Hematopoietic multipotent progenitor cell (in vitro differentiated cells): ENCODE data around the gene WHAMM. TPM values are rescaled to one million over a fixed set of nuclear protein-coding genes. Genes with fewer than 3 reads are reported as not detected.

Source experiments
- DNase-seq, 3 donors: peaks; one replicate each; pipeline ENCODE4 v3.0.0-alpha.2; 2011 to 2015; ENCODE audit warnings: low read depth in 2 of 3, low spot score in 2 of 3
- total RNA-seq: library from RNA; depleted of rRNA; stranded (reverse); fragments of >200 nt; gene quantifications from one replicate; pipeline ENCODE4 v1.2.3, GENCODE V29; 2012

Gene WHAMM
- total RNA-seq, 1 donor = 6.7 TPM

- peak in 2 of 3 donors; percentile 72 to 76 for DNase-seq
Observed at GRCh38 chr15:82832601-82833361, 23.4 kb downstream of the WHAMM start.

DNA sequence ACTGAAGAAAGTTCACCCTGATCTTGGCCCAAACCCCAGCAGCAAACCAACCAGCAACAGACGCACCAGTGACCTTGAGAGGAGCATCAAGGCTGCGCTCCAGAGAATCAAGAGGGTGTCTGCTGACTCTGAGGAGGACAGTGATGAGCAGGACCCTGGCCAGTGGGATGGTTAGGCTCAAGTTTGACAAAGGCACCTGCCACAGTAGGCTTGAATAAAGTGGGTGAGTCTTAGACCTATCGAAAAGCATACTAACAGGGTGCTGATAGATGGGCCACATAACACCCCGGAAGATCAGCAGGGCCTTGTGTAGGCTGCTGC lies 23.9 kb downstream of the WHAMM start:
- DNase-seq = no peak

- DNase-seq = no peak
Observed at GRCh38 chr15:82835391-82835917, 26.0 kb downstream of the WHAMM start.

DNA sequence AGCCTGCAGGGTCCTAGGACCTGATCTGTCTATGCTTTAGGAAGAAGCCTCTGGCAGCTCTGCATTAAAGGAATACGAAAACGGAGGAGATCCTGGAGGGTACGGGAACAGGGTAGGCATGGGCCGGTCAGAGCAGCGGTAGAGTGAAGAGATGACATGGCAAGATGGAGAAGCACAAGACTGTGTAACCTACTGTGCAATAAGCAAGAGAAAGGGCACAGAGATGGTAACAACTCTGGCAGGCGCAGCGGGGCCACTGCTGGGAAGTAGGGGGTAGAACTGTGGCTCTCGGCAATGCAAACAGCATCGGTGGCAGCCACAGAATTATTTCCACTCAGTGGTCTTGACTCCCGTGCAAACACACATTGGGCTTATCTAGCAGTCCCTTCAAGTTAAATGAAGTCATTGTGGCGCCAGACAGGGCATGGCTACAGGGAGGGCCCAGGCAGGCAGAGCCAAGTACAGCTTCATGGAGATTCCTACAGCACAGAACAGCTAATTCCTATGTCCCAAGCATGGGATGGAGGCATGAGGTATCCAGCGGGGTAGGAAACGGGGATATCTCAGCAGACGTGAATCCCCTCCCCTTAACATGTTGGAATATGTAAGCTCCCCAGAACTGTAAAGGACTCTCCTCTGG lies 28.8 kb downstream of the WHAMM start:
- DNase-seq = no peak

GRCh38 chr15:82839136-82839535 lies 29.7 kb downstream of the WHAMM start:
- DNase-seq = no peak

DNA sequence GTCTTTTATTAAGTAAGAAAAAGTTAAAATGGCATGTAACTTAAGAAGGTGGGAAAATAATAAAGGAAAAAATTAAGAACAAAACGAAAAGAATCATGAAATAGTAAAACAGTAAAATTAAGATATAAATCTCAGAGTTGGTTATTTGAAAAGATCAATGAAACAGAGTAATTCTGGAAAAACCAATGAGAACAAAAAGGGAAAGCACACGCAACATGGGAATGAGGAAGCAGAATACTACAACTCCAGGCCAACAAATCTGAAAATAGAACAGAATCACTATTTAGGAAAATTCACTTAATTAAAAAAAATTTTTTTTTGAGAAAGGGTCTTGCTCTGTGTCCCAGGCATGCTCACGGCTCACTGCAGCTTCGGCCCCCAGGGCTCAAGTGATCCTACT lies 30.7 kb downstream of the WHAMM start:
- DNase-seq = no peak

DNA sequence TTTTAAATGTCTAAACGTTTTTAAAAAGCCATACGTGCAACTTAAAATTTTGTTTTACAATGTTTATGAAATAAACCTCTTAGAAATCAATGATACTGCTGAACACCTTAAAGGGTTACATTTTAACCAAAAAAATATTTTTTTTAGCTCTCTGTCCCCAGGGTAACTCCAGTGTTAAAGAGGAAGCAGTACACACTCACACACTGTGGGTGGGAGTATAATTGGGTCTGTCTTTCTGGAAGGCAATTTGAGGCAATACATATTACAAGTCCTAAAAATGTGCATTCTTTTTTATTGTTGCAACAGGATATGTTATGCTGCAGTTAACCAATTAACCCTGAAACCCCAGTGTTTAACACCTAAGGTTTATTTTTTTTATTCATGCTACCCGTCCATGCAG lies 34.1 kb downstream of the WHAMM start:
- peak in 1 of 3 donors; percentile 34 for DNase-seq

GRCh38 chr15:82845686-82846085 lies 36.3 kb downstream of the WHAMM start:
- no peak for DNase-seq

DNA sequence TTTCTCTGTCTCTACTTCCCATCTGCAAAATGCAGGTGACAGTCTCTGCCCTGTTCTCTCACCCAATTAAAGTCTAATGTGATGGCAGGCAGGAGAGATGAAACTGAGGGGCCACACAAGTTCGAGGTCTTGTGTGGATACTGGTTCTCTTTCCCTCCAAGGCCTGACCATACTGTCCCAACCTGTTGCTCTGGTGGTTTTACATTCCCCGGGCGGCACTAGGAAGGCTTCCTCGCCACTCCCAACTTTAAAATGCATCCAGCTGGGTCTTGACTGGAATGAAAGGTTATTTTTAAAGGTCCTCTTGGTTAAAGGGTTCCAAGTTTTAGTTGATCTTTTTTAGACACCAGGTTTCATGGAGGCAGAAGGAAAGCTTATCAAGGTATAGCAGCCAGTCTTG lies 37.2 kb downstream of the WHAMM start:
- no peak for DNase-seq

GRCh38 chr15:82847703-82848102 lies 38.3 kb downstream of the WHAMM start:
- DNase-seq = no peak

DNA sequence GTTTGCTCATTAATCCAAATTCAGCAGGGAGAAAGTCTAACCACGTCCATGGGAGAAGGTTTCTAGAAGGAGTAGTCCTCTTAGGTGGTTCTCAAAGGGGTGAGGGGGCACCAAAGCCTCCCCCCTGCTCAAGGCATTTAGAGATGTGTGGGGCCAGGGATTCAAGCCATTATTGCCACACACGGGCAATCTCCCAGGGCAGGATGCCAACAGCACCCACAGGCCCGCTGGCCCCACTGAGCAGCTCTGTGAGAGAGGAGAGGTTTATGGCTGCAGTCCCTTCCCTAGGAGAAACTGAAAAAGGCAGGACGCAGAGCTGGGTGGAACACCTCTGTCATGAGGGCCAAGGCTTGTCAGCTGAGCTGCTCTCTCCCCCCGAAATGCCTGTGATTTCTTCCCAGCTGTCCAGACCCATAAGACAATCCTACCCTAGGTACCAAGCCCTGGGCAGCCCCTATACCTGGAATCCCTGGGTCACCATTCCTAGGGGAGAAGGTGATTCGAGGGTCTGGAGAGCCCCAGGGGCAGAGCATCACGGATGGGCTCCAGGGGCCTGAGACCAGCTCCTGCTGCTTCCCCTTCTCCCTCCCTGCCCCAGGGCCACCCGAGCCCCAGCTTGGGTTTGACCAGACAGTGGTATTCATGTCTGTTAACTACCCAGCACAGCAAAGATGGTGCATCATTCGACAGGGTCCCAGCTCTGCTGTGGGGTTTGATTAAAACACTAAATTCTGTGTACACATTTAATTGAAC lies 39.0 kb downstream of the WHAMM start:
- no peak for DNase-seq

DNA sequence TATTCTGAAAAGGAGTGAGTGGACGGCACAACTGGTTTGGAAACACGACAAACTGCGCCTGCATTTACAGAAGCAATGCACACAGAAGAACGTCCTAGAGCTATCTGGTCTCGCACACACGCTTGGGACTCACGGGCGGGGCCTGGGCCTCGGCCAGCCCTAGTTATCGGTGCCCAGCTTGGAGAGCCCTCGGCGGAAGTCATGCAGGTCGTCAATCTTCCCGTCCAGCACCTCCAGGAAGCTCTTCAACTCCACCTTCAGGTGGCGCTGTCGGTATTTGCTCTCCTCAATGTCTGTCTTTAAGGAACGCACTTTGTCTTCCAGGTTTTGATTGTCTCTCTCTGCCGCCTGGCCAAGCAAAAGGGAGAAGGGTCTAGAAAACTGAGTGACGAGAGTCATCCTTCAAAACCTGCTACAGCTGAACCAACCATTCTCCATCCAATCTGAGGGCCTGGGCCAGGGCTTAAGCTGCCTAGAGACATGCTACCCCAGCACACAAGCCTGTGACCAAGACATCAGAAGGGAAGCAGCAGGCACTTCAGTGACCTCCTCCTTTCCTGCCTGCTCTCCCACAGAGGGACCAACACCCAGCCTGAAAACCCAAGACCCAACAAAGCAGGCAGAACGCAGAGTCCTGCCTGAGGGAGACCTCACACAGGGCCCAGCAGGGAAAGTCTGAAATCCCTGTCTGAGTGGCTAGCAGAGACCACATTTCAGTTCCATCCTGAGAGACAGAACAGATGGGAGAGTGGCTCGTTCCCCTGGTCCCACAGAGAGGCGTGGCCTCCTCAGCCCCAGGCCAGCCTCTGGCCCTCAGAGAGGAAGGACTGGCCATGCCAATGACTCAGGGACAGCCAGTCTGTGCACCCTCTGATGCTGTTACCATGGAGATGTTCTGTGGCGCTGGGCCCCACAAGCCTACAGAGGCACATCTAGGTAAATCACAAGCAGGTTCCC lies 40.4 kb downstream of the WHAMM start:
- DNase-seq = peak in 2 of 3 donors; percentile 94 to 97

DNA sequence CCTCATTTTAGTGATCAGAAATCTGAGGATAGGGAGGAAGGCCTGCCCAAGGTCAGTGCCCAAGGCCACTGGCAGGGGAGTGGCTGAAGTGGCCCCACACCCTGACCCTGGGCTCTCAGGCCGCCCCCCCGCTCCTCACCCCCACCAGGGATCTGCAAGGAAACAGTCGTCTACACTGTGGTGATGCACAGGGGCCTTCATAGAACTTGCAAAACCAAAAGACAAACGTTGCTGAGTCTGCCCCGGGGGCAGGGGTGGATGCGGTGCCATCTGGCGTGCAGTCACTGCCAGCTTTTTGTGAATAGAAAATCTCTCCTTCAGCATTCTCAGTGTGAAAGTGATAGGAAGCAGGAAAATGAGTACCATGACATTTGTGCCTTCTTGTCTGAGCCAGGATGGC lies 41.3 kb downstream of the WHAMM start:
- no peak for DNase-seq

- no peak for DNase-seq
Observed at GRCh38 chr15:82851306-82851850, 42.0 kb downstream of the WHAMM start.

DNA sequence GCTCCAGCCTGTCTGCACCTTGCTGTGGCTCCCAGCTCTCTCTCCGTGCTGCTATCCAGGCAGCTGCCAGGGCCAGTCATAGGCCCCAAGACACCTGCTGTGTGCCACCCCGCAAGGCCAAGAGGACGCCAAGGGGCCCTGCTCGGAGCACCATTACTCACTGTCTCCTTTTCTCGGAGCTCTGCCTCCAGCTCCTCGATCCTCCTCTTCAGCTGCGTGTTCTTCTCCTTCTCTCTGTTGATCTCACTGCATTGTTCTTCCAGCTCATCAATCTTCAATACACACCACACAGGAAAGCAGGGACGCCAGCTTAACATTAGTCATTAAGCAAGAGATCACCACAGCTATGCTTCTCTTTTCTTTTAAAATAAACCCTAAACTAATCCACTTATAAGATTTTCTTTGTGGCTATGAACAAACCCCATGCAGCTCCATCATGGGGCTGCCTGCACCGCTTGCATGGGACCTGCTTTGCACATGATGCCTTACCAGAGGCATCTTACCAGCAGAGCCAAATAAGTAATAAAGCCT lies 42.6 kb downstream of the WHAMM start:
- DNase-seq = no peak

DNA sequence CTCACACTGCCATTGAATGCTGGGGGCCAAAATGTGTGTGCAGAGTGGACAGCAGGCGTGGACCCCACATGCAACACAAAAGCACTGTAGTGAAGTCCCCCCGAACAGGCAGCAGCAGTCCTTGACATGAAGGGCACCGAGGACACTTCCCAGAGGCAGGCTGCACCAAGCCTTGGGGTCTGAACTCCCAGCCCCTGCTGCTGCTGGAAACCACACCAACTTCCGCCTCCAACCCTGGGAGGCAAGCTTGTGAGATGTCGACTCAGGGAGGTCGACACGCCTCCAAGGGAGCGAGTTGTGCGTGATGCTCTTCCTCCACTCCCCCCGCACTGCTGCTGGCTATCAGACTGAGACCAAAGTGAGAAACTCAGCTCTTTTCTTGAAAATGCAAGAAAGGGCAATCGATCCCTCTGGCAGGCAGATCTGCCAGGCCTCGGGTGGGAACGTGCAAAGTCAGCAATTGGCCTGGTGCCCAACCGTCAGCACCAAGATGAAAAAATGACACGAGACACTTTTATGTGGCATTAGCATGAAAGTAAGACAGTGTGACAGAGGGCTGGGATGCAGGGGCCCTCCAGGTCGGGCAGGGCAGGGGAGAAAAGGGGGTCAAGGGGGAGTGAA lies 43.6 kb downstream of the WHAMM start:
- peak in 2 of 3 donors; percentile 46 to 62 for DNase-seq

DNA sequence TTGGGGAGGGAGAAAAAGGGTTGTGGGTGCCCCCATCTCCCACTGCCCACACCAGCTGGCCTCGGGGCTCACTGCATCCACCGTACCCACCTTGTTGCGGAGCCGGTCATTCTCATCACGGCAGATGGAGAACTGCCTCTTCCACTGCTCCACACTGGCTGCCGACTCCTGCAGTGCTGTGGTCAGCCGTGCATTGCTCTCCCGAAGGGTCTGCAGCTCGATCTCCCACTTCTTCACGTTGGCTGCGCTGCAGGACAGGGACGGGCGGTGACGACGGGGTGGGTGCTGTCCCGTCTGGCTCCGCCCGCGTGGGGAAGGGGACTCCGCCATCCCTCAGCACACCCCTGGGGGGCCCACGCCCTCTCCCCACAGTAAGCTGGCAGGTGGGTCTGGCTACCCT lies 45.1 kb downstream of the WHAMM start:
- no peak for DNase-seq

GRCh38 chr15:82855286-82856100 lies 46.1 kb downstream of the WHAMM start:
- peak in 2 of 3 donors; percentile 31 to 61 for DNase-seq
